GM10266 (cell line): ENCODE results near the gene FYB1.
"Not testable (repeated sequence)": the region's sequence is repeated elsewhere in the genome, so short reads cannot be mapped to it uniquely, and the experiment has no call there.

ENCODE experiments used
- DNase-seq: peaks from one replicate; pipeline ENCODE4 v3.0.0; 2012; ENCODE audit errors: extremely low spot score
- TF ChIP-seq, protein P1 (sequence below): IDR thresholded peaks from 2 replicates; pipeline ENCODE4 v1.5.1; 2012; ENCODE audit warnings: mild to moderate bottlenecking, low read depth; ENCODE audit not compliant: control insufficient read depth, insufficient read depth; ENCODE audit errors: missing control alignments

FYB1 gene

DNA sequence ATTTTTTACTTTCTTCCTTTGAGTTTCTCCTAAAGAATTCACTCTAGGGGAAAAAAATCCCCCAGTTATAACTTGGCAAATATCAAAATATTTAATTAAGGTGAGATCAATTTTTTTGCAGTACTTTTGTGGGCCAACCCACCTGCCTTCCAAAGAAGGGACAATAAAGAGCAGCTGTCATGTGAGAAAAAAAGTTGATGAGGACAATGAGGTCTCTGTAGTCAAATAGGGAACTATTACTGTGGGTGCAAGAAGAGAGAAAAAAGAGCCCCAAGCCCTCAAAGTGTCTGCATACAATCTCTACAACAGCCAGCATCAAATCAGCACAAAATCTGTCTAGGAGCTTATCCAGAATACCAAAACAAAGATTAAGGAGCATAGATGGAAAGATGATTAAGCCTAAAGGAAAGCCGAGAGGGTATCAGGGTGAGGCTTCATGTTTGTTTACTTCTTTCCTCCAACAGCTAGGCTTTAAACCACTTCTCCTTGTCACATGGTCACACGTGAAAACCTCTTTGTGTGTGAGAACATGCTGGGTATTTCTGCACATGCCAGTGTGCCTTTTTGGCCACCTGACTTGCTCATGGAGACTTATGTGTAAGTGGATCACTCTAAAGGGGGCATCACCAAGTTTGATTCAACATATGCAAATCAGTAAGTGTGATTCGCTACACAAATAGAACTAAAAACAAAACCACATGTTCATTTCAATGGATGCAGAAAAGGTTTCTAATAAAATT is 19.2 kb upstream of the FYB1 start:
- no peak for DNase-seq
- TF ChIP-seq, protein P1, sequence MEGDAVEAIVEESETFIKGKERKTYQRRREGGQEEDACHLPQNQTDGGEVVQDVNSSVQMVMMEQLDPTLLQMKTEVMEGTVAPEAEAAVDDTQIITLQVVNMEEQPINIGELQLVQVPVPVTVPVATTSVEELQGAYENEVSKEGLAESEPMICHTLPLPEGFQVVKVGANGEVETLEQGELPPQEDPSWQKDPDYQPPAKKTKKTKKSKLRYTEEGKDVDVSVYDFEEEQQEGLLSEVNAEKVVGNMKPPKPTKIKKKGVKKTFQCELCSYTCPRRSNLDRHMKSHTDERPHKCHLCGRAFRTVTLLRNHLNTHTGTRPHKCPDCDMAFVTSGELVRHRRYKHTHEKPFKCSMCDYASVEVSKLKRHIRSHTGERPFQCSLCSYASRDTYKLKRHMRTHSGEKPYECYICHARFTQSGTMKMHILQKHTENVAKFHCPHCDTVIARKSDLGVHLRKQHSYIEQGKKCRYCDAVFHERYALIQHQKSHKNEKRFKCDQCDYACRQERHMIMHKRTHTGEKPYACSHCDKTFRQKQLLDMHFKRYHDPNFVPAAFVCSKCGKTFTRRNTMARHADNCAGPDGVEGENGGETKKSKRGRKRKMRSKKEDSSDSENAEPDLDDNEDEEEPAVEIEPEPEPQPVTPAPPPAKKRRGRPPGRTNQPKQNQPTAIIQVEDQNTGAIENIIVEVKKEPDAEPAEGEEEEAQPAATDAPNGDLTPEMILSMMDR: no peak

DNA sequence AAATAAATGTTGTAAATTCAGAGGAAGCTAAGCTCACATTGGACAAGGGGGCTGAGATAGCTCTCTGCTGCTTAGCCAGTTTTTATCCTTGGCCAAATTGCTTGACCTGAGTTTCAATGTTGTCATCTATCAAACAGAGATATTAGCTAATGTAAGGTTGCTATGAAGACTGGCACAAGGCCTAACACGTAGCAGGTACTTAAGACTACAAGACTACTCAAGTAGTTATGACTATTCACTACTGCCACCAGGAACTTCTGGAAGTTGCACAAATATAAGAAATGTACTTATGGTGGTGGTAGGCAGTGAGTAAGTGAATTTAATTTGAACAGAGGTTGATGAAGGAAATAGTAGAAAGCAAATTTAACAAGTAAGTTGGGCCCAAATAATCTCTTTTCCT is 17.4 kb upstream of the FYB1 start:
- DNase-seq: no peak
- TF ChIP-seq, protein P1: no peak

DNA sequence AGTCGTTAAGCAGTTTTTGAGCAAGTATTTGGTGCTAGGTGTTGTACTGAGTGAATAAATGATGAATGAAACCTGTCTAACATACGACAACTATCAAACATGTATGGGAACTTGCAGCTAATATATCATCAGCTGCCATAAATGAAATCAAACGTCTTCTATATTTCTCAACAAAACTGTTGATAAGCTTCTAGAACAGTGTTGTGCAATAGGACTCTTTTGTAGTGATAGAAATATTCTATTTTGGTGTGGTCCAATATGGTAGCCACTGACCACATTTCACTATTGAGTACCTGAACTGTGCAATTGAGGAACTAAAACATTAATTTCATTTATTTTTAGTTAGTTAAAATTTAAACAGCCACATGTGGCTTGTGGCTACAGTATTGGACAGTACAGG is 16.3 kb upstream of the FYB1 start:
- TF ChIP-seq, protein P1: no peak

DNA sequence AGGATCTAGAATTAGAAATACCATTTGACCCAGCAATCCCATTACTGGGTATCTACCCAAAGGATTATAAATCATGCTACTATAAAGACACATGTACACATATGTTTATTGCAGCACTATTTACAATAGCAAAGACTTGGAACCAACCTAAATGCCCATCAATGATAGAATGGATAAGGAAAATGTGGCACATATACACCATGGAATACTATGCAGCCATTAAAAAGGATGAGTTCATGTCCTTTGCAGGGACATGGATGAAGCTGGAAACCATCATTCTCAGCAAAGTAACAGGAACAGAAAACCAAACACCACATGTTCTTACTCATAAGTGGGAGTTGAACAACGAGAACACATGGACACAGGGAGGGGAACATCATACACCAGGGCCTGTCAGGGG is 15.1 kb upstream of the FYB1 start:
- not testable (repeated sequence) for DNase-seq

More for the DNA sequence above, 16.3 kb upstream of the FYB1 start:
- no peak for DNase-seq

DNA sequence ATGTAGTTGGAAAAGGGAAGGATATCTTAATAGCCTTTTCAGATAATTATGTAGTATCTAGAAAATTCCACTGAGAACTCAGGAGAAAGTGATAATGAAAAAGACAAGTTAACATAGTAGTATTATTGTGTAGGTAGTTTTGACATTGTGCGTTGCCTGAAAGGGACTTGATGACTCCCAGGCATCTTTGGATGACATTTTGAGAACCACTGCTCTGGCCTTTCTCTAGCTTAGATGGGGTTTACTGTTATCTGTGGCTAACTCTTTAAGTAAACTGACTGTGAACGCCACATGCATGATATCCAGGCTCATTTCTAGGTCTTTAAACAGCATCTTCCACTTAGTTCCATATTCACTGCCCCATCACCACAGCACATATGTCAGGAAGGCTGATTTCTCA is 14.4 kb upstream of the FYB1 start:
- TF ChIP-seq, protein P1: no peak
- no peak for DNase-seq

DNA sequence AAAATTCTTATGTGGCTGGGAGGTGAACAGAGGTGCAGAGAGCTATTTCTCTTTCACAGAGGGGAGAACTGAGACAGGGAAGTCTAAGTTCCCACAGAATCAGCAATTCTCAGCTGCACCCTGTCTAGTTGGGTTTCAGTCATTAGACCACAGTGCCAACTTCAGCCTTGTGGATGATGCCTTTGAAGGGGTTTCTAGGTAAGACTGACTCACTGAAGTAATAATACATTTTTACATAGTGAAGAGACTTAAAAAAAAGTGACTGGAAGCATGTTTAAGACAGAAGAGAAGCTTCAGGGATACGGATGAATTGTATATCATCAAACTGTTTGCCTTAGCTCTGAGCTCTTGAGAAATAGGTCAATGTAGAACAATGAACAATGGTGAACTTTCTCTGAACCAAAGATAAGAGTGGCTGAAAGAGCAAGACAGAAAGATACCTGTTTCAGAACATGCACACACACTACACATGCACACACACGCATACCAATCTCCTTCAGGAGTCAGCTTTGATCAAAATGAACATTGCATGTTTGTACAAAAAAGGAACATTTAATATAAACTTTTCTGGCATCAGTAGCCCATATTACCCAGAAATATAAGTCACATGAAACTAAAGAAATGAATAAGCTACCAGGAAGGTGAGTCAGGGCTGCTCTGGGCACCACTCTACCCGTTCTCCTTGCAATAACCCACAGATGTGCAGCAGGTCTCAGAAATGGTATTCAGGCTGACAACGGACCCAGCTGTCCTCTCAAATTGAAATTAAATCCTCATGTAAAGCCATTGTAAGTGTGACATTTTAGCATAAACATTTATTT is 12.6 kb upstream of the FYB1 start:
- TF ChIP-seq, protein P1: no peak
- no peak for DNase-seq

DNA sequence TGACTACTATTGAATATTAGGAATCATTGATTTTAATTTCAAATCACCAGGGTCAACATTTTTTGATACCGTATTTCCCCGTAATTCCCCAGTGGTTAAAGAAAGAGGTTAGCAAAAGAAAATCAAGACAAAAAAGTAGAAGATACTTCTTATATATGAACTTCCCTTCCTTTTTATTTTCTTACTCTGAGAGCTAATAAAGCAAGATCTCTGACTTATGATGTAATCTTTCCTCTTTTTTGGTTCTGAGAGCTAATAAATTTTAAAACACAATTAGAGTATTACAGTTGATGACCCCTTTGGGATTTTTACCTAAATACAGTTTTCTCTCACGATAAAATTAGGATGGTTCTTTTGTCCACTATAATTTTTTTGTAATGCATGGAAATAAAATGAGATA is 9.2 kb upstream of the FYB1 start:
- TF ChIP-seq, protein P1: no peak
- no peak for DNase-seq
